A549 (cell line): ENCODE data around the gene AIRE. TPM values are rescaled to one million over a fixed set of nuclear protein-coding genes. Genes with fewer than 3 reads are reported as not detected.

Experiments used
- ATAC-seq, 2 experiments: fragments of 200-7000 bp in 1 of 2; fragments of >200 bp in 1 of 2; cut with Nextera tagmentation in 1 of 2; cut with Tn5 transposase in 1 of 2; 3 replicates each; pipeline versions ENCODE4 v1.8.0 to v1.9.1; 2018 to 2020; ENCODE audit warnings: mild to moderate bottlenecking in 1 of 2, moderate library complexity in 1 of 2
- CTCF ChIA-PET: fragments of 300-600 bp; sonication (Branson Sonifier 250); formaldehyde crosslinking; extraction: SDS; loops from one replicate; lab custom pipeline; 2021; ENCODE audit warnings: antibody characterized with exemption, inconsistent platforms; lab: Yijun Ruan, JAX
- POLR2A ChIA-PET: fragments of 350-600 bp; formaldehyde crosslinking; extraction: SDS; loops from one replicate; lab custom pipeline; 2021; ENCODE audit warnings: antibody characterized with exemption, inconsistent platforms; lab: Yijun Ruan, JAX
- DNase-seq, 2 experiments: peaks; one replicate each; pipeline versions ENCODE4 v3.0.0 to v3.0.0-alpha.2; 2011 to 2016; ENCODE audit warnings: low read depth in 1 of 2, low spot score in 1 of 2
- FAIRE-seq: peaks from 2 replicates; lab custom pipeline; 2011; peaks lifted over from hg19 to GRCh38; lab: Jason Lieb, UNC
- H3K27ac ChIP-seq, 2 experiments: fragments of >200 bp; sonication (Bioruptor Twin); formaldehyde crosslinking; 3 replicates each; pipeline ENCODE4 v1.5.1; 2016 to 2017
- H3K4me1 ChIP-seq: fragments of >200 bp; sonication (Bioruptor Twin); formaldehyde crosslinking; 3 replicates; pipeline ENCODE4 v1.6.1; 2016
- H3K4me2 ChIP-seq: fragments of >200 bp; sonication (Bioruptor Twin); formaldehyde crosslinking; 3 replicates; pipeline ENCODE4 v1.6.1; 2016
- H3K4me3 ChIP-seq: fragments of >200 bp; sonication (Bioruptor Twin); formaldehyde crosslinking; 3 replicates; pipeline ENCODE4 v1.5.1; 2016
- H3K9me3 ChIP-seq: fragments of >200 bp; sonication (Bioruptor Twin); formaldehyde crosslinking; 3 replicates; pipeline ENCODE4 v1.6.1; 2016
- BHLHE40 ChIP-seq: IDR thresholded peaks from 2 replicates; pipeline ENCODE4 v1.6.1; 2012; ENCODE audit warnings: low read depth, low read length, inconsistent platforms
- CEBPB ChIP-seq, 2 experiments: fragments of >200 bp in 1 of 2; sonication (Bioruptor Twin) in 1 of 2; formaldehyde crosslinking in 1 of 2; IDR thresholded peaks; 2 replicates each; pipeline ENCODE4 v1.6.1; 2012 to 2016
- CHD4 ChIP-seq: fragments of 200-600 bp; sonication (generic); IDR thresholded peaks from 2 replicates; pipeline ENCODE4 v1.6.1; 2016; ENCODE audit warnings: antibody characterized with exemption, mild to moderate bottlenecking, borderline replicate concordance
- EP300 ChIP-seq, 2 experiments: fragments of >200 bp; sonication (Bioruptor Twin); formaldehyde crosslinking; IDR thresholded peaks; 2 replicates in 1 of 2; 3 replicates in 1 of 2; pipeline ENCODE4 v1.6.1; 2016 to 2017
- FOSB ChIP-seq: fragments of 250-450 bp; sonication (Bioruptor Pico); IDR thresholded peaks from 2 replicates; pipeline ENCODE4 v1.5.0; 2020; ENCODE audit warnings: mild to moderate bottlenecking, moderate library complexity
- FOSL2 ChIP-seq, 2 experiments: fragments of 450-650 bp in 1 of 2; fragments of >200 bp in 1 of 2; sonication (Bioruptor Twin) in 1 of 2; formaldehyde crosslinking; IDR thresholded peaks; 2 replicates each; pipeline versions ENCODE4 v1.5.0 to v1.6.1; 2016 to 2020; ENCODE audit warnings: mild to moderate bottlenecking in 1 of 2, moderate library complexity in 1 of 2
- JUN ChIP-seq, 2 experiments: fragments of >200 bp; sonication (Bioruptor Twin); formaldehyde crosslinking; IDR thresholded peaks; 2 replicates in 1 of 2; 3 replicates in 1 of 2; pipeline ENCODE4 v1.6.1; 2016 to 2017
- KDM1A ChIP-seq: fragments of 200-600 bp; sonication (generic); IDR thresholded peaks from 2 replicates; pipeline ENCODE4 v1.6.1; 2016; ENCODE audit warnings: low read depth, mild to moderate bottlenecking
- MAFK ChIP-seq: fragments of 450-650 bp; IDR thresholded peaks from 2 replicates; pipeline ENCODE4 v1.6.1; 2014; ENCODE audit not compliant: partially characterized antibody
- NPAS2 ChIP-seq: fragments of 250-450 bp; sonication (Bioruptor Pico); IDR thresholded peaks from 2 replicates; pipeline ENCODE4 v1.8.0; 2022; ENCODE audit warnings: mild to moderate bottlenecking, moderate library complexity, borderline replicate concordance
- RAD21 ChIP-seq, 2 experiments: fragments of >200 bp in 1 of 2; sonication (Bioruptor Twin) in 1 of 2; formaldehyde crosslinking in 1 of 2; IDR thresholded peaks in 1 of 2; conservative IDR thresholded peaks in 1 of 2; 2 replicates in 1 of 2; 3 replicates in 1 of 2; pipeline ENCODE4 v1.6.1; 2012 to 2018; ENCODE audit warnings: inconsistent platforms in 1 of 2
- RCOR1 ChIP-seq: fragments of 150-350 bp; IDR thresholded peaks from 2 replicates; pipeline ENCODE4 v1.6.1; 2014; ENCODE audit warnings: antibody characterized with exemption, low read length, low read depth
- SMC3 ChIP-seq: fragments of >200 bp; sonication (Bioruptor Twin); formaldehyde crosslinking; IDR thresholded peaks from 3 replicates; pipeline ENCODE4 v1.6.1; 2018; ENCODE audit warnings: inconsistent platforms
- WGBS: methylation state at CpG from one replicate; pipeline ENCODE4 v1.1.6; 2017; ENCODE audit errors: missing lambda C conversion rate; 5-methylcytosine and 5-hydroxymethylcytosine counted together
- polyA plus RNA-seq, 4 experiments: library from polyadenylated mRNA; depleted of rRNA in 3 of 4; stranded (reverse); fragments of >200 nt; fragmentation: RNase III in 1 of 4; extraction: RNeasy Plus Mini Kit Qiagen cat#74134 plus additional on column Dnase treatment in 1 of 4; gene quantifications; 2 replicates in 3 of 4; 3 replicates in 1 of 4; pipeline ENCODE4 v1.2.3, GENCODE V29; 2011 to 2017
- TF ChIP-seq, protein P1 (sequence below): fragments of >200 bp; sonication (Bioruptor Twin); formaldehyde crosslinking; IDR thresholded peaks from 3 replicates; pipeline ENCODE4 v1.5.1; 2016
- TF ChIP-seq, protein P2 (sequence below): fragments of >200 bp; sonication (Bioruptor Twin); formaldehyde crosslinking; IDR thresholded peaks from 3 replicates; pipeline ENCODE4 v1.6.1; 2016

Gene AIRE
- polyA plus RNA-seq, 2 of the 4 experiments (the other 2 are of a cell fraction) = not detected

DNA sequence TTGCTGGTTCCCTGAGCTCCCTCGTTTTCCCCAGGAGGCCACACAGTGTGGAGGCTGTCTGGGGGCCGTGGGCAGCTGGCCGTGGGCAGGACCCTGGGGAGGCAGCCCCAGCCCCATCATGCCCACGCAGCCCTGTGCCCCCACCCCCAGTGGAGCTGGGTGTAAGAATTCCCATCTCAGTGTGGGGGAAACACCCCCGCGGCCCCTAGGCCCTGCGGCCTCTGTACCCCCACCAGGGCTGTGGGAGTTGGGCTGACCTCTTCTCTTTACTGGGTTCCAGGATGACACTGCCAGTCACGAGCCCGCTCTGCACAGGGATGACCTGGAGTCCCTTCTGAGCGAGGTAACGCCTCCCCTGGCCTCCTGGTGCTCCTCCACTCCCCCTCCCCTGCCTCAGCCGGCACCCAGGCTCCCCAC, 10.4 kb downstream of the AIRE start:
- no peak for TF ChIP-seq CHD4
- whole genome bisulfite sequencing = no CpG with 5 or more reads among the region's 12 CpGs
- FAIRE-seq (no peak), DNase-seq (no peak), ATAC-seq (no peak)
- peaks cover 23% of the 10 kb centered on the region for H3K4me1 ChIP-seq
- CTCF ChIA-PET = interaction anchor here (0.7 to 2.2 kb wide), 4 partner anchors 8 to 38 kb away, joined by 3 to 11 read pairs (median 6); partner anchors contain the start of gene AIRE
- no peaks in the 10 kb centered on the region for H3K9me3 ChIP-seq
- H3K4me2 ChIP-seq = no peak overlapping the region
- peak overlapping the region in 1 of 2 experiments; percentile 55; a peak in 2 of 6 replicates for H3K27ac ChIP-seq
- H3K4me3 ChIP-seq = no peak overlapping the region
- POLR2A ChIA-PET = no interaction called here

DNA sequence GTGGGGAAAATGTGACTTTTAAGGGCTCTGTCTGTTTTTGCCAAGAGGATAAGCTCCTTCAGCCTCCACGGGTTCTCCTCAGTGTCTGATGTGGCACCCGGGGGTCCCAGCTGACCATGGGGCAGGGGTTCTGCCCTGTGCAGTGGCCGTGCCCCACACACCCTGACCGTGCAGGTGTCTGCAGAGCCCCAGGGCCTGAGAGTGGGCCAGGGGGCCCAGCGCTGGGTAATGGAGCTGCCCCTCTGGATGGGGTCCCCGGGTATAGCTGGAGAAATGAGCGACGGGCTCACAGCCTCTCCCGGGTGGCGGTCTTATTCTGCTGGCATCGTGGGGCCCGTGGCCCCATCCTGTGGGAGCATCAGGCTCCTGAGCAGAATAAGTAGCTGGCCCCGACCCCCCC, 11.2 kb downstream of the AIRE start:
- TF ChIP-seq RCOR1 (no peak), KDM1A (no peak), EP300 (IDR thresholded peaks at IDR 0.05) (no peak)
- TF ChIP-seq, all 56 proteins: peak for 0
- Histone ChIP-seq H3K4me3 (no peak overlapping the region), H3K4me2 (no peak overlapping the region), H3K27ac (no peak overlapping the region), H3K4me1 (peaks cover 28% of the 10 kb centered on the region), H3K9me3 (no peaks in the 10 kb centered on the region)
- CTCF ChIA-PET = interaction anchor here (0.7 to 2.2 kb wide), 9 partner anchors 9 to 38 kb away, joined by 3 to 11 read pairs (median 6); partner anchors contain the start of genes AIRE and DNMT3L
- no peak for DNase-seq
- ATAC-seq = no peak
- POLR2A ChIA-PET = no interaction called here
- 56% methylated on average over 9 of the region's 13 CpGs for WGBS
- FAIRE-seq = no peak

DNA sequence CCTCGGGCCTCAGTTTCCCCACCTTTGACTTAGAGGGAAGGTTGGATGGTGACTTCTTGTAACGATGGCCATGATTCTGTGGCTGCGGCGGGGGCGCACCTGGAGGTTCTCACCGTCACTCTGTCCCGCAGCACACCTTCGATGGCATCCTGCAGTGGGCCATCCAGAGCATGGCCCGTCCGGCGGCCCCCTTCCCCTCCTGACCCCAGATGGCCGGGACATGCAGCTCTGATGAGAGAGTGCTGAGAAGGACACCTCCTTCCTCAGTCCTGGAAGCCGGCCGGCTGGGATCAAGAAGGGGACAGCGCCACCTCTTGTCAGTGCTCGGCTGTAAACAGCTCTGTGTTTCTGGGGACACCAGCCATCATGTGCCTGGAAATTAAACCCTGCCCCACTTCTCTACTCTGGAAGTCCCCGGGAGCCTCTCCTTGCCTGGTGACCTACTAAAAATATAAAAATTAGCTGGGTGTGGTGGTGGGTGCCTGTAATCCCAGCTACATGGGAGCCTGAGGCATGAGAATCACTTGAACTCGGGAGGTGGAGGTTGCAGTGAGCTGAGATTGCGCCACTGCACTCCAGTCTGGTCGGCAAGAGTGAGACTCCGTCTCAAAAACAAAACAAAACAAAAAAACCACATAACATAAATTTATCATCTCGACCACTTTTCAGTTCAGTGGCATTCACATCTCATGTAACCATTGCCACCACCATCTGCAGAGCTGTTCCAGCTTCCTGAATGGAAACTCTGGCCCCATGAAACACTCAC, 12.0 kb downstream of the AIRE start:
- CTCF ChIA-PET = interaction anchor here (0.6 to 2.2 kb wide), 13 partner anchors 9 to 510 kb away, joined by 3 to 11 read pairs (median 5); partner anchors contain the start of genes AIRE and DNMT3L
- H3K4me3 ChIP-seq = no peak overlapping the region
- no peaks in the 10 kb centered on the region for H3K9me3 ChIP-seq
- DNase-seq (peak; percentile 81 to 85), FAIRE-seq (no peak), ATAC-seq (peak; percentile 46 to 78; a peak in 5 of 6 replicates)
- no peak overlapping the region for H3K27ac ChIP-seq
- WGBS = 17% methylated on average over 6 of the region's 22 CpGs
- H3K4me2 ChIP-seq = peak overlapping the region; percentile 67
- peaks cover 28% of the 10 kb centered on the region for H3K4me1 ChIP-seq
- TF ChIP-seq SMC3 (peak; percentile 66), MAFK (no peak), CEBPB (IDR thresholded peaks at IDR 0.05) (peak in 1 of 2 experiments; percentile 36; a peak in 1 of 4 replicates), RAD21 (conservative IDR thresholded peaks at IDR 0.05 in 1 of 2, IDR thresholded peaks at IDR 0.05 in 1 of 2) (peak; percentile 77 to 81)
- TF ChIP-seq, protein P1, sequence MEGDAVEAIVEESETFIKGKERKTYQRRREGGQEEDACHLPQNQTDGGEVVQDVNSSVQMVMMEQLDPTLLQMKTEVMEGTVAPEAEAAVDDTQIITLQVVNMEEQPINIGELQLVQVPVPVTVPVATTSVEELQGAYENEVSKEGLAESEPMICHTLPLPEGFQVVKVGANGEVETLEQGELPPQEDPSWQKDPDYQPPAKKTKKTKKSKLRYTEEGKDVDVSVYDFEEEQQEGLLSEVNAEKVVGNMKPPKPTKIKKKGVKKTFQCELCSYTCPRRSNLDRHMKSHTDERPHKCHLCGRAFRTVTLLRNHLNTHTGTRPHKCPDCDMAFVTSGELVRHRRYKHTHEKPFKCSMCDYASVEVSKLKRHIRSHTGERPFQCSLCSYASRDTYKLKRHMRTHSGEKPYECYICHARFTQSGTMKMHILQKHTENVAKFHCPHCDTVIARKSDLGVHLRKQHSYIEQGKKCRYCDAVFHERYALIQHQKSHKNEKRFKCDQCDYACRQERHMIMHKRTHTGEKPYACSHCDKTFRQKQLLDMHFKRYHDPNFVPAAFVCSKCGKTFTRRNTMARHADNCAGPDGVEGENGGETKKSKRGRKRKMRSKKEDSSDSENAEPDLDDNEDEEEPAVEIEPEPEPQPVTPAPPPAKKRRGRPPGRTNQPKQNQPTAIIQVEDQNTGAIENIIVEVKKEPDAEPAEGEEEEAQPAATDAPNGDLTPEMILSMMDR = peak; percentile 67
- TF ChIP-seq, protein P2, sequence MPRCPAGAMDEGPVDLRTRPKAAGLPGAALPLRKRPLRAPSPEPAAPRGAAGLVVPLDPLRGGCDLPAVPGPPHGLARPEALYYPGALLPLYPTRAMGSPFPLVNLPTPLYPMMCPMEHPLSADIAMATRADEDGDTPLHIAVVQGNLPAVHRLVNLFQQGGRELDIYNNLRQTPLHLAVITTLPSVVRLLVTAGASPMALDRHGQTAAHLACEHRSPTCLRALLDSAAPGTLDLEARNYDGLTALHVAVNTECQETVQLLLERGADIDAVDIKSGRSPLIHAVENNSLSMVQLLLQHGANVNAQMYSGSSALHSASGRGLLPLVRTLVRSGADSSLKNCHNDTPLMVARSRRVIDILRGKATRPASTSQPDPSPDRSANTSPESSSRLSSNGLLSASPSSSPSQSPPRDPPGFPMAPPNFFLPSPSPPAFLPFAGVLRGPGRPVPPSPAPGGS = no peak
- POLR2A ChIA-PET = no interaction called here

DNA sequence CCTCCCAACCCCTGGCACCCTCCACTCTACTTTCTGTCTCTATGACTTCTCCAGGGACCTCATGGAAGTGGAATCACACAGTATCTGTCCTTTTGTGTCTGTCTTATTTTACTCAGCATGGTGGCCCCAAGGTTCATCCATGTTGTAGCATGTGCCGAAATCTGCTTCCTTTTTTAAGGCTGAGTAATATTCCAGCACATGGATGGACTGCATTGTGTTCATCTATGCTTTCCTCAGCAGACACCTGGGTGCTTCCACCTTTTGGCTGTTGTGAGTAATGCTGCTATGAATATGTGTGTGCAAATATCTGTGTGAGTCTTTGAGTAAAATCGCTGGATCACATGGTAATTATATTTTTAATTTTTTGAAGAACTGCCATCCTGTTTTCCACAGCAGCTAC, 12.6 kb downstream of the AIRE start:
- no peak for FAIRE-seq
- H3K27ac ChIP-seq = no peak overlapping the region
- H3K4me1 ChIP-seq = peaks cover 28% of the 10 kb centered on the region

More for the DNA sequence above, 12.6 kb downstream of the AIRE start:
- H3K4me3 ChIP-seq = no peak overlapping the region
- no peak for DNase-seq
- ChIA-PET CTCF (interaction anchor here (0.6 to 2.2 kb wide), 11 partner anchors 11 to 509 kb away, joined by 3 to 11 read pairs (median 5); partner anchors contain the start of genes AIRE and DNMT3L), POLR2A (no interaction called here)
- WGBS = 91% methylated on average over 2 of the region's 2 CpGs
- peak overlapping the region; percentile 67; the same call in 2 of the 3 replicates for H3K4me2 ChIP-seq
- TF ChIP-seq BHLHE40 (no peak), JUN (IDR thresholded peaks at IDR 0.05) (no peak), NPAS2 (CRISPR knock-in tag) (no peak), RAD21 (conservative IDR thresholded peaks at IDR 0.05 in 1 of 2, IDR thresholded peaks at IDR 0.05 in 1 of 2) (no peak), FOSB (CRISPR knock-in tag) (no peak), SMC3 (no peak), EP300 (IDR thresholded peaks at IDR 0.05) (no peak), FOSL2 (IDR thresholded peaks at IDR 0.05) (no peak), FOSL2 (CRISPR knock-in tag; IDR thresholded peaks at IDR 0.05) (no peak)
- no peak for ATAC-seq
- no peaks in the 10 kb centered on the region for H3K9me3 ChIP-seq
